ENCODE data around the gene TM9SF1. TPM values are rescaled to one million over a fixed set of nuclear protein-coding genes. Genes with fewer than 3 reads are reported as not detected.

The TM9SF1 gene
- 83.6 TPM for total RNA-seq
- polyA plus RNA-seq (ENCODE audit: insufficient read depth, low read depth, low replicate concordance), result 41.1 TPM
- long read RNA-seq, donor 1, transcript TM9SF1-201 (6 exons, 2,452 nt), result major isoform, 6 of 19 reads
- long read RNA-seq, donor 1, partial matches to known transcripts, result 11 of 19 reads
- long read RNA-seq, donor 1, other reads (novel, unspliced or antisense), result 0 of 19 reads
- long read RNA-seq, donor 2, transcript TM9SF1-201 (6 exons, 2,452 nt), result major isoform, 8 of 16 reads
- long read RNA-seq, donor 2, partial matches to known transcripts, result 5 of 16 reads
- long read RNA-seq, donor 2, other reads (novel, unspliced or antisense), result 0 of 16 reads
- long read RNA-seq, donor 3, transcript TM9SF1-201 (6 exons, 2,452 nt), result major isoform, 9 of 24 reads
- long read RNA-seq, donor 3, partial matches to known transcripts, result 13 of 24 reads
- long read RNA-seq, donor 3, other reads (novel, unspliced or antisense), result 0 of 24 reads
- long read RNA-seq, donor 4, transcript TM9SF1-201 (6 exons, 2,452 nt), result major isoform, 23 of 25 reads
- long read RNA-seq, donor 4, partial matches to known transcripts, result 0 of 25 reads
- long read RNA-seq, donor 4, other reads (novel, unspliced or antisense), result 0 of 25 reads
- long read RNA-seq, donor 5, result 0 reads
- long read RNA-seq, donor 6, partial matches to known transcripts, result 0 of 4 reads
- long read RNA-seq, donor 6, other reads (novel, unspliced or antisense), result 0 of 4 reads
- long read RNA-seq, donor 7, transcript TM9SF1-201 (6 exons, 2,452 nt), result major isoform, 87 of 135 reads
- long read RNA-seq, donor 7, partial matches to known transcripts, result 28 of 135 reads
- long read RNA-seq, donor 7, other reads (novel, unspliced or antisense), result 12 of 135 reads
- long read RNA-seq, donor 8, transcript TM9SF1-201 (6 exons, 2,452 nt), result major isoform, 7 of 19 reads
- long read RNA-seq, donor 8, partial matches to known transcripts, result 9 of 19 reads
- long read RNA-seq, donor 8, other reads (novel, unspliced or antisense), result 0 of 19 reads
- long read RNA-seq, donor 9, transcript TM9SF1-201 (6 exons, 2,452 nt), result major isoform, 8 of 9 reads
- long read RNA-seq, donor 9, partial matches to known transcripts, result 0 of 9 reads
- long read RNA-seq, donor 9, other reads (novel, unspliced or antisense), result 0 of 9 reads
- long read RNA-seq, donor 10, partial matches to known transcripts, result 5 of 10 reads
- long read RNA-seq, donor 10, other reads (novel, unspliced or antisense), result 0 of 10 reads

- peaks cover 0 to 13% (median 11%) of the 10 kb centered on the region in 3 donors for H3K4me1 ChIP-seq (ENCODE audit: control insufficient read depth in 2 of 3, insufficient read depth in 2 of 3, low read depth in 1 of 3, low read length in 3 of 3)
- intact Hi-C loops (cut with DNase I), result no loop called here
- H3K9me3 ChIP-seq (ENCODE audit: control insufficient read depth in 2 of 3, insufficient read depth in 1 of 3, low read length in 3 of 3), result no peaks in the 10 kb centered on the region
- DNase-seq (peak; percentile 91 to 96 (median 93)), FAIRE-seq (no peak)
- TF ChIP-seq CTCF (IDR thresholded peaks at IDR 0.05; ENCODE audit: borderline replicate concordance, extremely low read depth, insufficient read depth), result no peak
- peak within 1 kb of the TSS; percentile 74 to 88 (median 78) for H3K4me3 ChIP-seq (ENCODE audit: low read length in 3 of 3)
- peaks cover 0 to 21% (median 10%) of the 10 kb centered on the region in 3 donors for H3K36me3 ChIP-seq (ENCODE audit: control insufficient read depth in 2 of 3, insufficient read depth in 3 of 3, low read length in 3 of 3)
- peak within 1 kb of the TSS; percentile 79 to 98 (median 95) for H3K9ac ChIP-seq (ENCODE audit: low read length in 3 of 3)
- H3K27me3 ChIP-seq (ENCODE audit: control insufficient read depth, insufficient read depth, low read length), result no peaks in the 10 kb centered on the region
- H3K27ac ChIP-seq (ENCODE audit: low read depth in 2 of 2, low read length in 2 of 2), result peak within 1 kb of the TSS; percentile 94 to 99
Observed at GRCh38 chr14:24195186-24196070, at the start of gene TM9SF1. Gene TM9SF1, minus strand, starts transcription at chr14:24195441. Its CDS starts 422 bp downstream, at chr14:24195019.

DNA sequence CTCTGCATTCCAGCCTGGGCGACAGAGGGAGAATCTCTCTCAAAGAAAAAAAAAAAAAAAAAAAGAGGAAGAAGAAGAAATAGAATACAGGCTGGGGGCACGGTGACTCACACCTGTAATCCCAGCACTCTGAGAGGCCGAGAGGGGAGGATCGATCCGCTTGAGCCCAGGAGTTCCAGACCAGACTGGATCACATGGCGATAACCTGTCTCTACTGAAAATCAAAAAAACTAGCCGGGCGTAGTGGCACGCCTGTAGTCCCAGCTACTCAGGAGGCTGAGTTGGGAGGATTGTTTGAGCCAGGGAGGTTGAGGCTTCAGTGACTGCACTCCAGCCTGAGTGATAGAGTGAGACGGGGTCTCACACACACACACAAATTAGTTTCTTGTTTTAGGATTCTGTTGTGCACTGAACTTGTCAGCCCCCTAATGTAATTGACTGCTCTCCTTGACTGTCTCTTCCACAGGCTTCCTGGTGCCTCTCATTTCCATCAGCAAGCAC lies 48.1 kb upstream of the TM9SF1 start:
- H3K9me3 ChIP-seq (ENCODE audit: control insufficient read depth in 2 of 3, insufficient read depth in 1 of 3, low read length in 3 of 3), result no peaks in the 10 kb centered on the region
- no peak for FAIRE-seq
- intact Hi-C loops (cut with DNase I), result no loop called here
- H3K27me3 ChIP-seq (ENCODE audit: control insufficient read depth, insufficient read depth, low read length), result no peaks in the 10 kb centered on the region
- no peak for TF ChIP-seq CTCF (IDR thresholded peaks at IDR 0.05; ENCODE audit: borderline replicate concordance, extremely low read depth, insufficient read depth)
- peaks cover 0 to 26% (median 22%) of the 10 kb centered on the region in 3 donors for H3K36me3 ChIP-seq (ENCODE audit: control insufficient read depth in 2 of 3, insufficient read depth in 3 of 3, low read length in 3 of 3)
- DNase-seq, result peak in 1 of 5 donors; percentile 70
- H3K4me3 ChIP-seq (ENCODE audit: low read length in 3 of 3), result peak overlapping the region; percentile 20 to 91 (median 76)
- H3K9ac ChIP-seq (ENCODE audit: low read length in 3 of 3), result peak overlapping the region in 2 of 3 donors; percentile 45 to 94
- peaks cover 0 to 27% (median 19%) of the 10 kb centered on the region in 3 donors for H3K4me1 ChIP-seq (ENCODE audit: control insufficient read depth in 2 of 3, insufficient read depth in 2 of 3, low read depth in 1 of 3, low read length in 3 of 3)
- H3K27ac ChIP-seq (ENCODE audit: low read depth in 2 of 2, low read length in 2 of 2), result peak overlapping the region; percentile 100

All from kidney (tissue), 22 donors.